Measurements from ENCODE around the gene TNFRSF12A. TPM values are rescaled to one million over a fixed set of nuclear protein-coding genes. Genes with fewer than 3 reads are reported as not detected.

Gene TNFRSF12A
- total and polyA plus RNA-seq, 10 of the 15 experiments (the other 5 are each of a cell fraction or from before 2014, with no cell fraction given), result 0.35 to 1.7 (median 1.2) TPM; not detected in 2

- TF ChIP-seq ZSCAN29 (IDR thresholded peaks at IDR 0.05), result no peak
- no peak for TF ChIP-seq MYC (IDR thresholded peaks at IDR 0.05; ENCODE audit: insufficient read depth, insufficient read length, insufficient replicate concordance, low read length, severe bottlenecking)
- no peak for TF ChIP-seq CBX5 (IDR thresholded peaks at IDR 0.05; ENCODE audit: low read depth)
- no peak for TF ChIP-seq PBX3 (IDR thresholded peaks at IDR 0.05; ENCODE audit: insufficient replicate concordance, low read depth, low read length)
- TF ChIP-seq USF1 (IDR thresholded peaks at IDR 0.05; ENCODE audit: borderline replicate concordance, extremely low read length, insufficient read depth, low read depth, low read length), result no peak
- TF ChIP-seq IRF3 (IDR thresholded peaks at IDR 0.05), result no peak
- TF ChIP-seq SRF (IDR thresholded peaks at IDR 0.05; ENCODE audit: low read depth in 2 of 2, low read length in 2 of 2), result no peak
- no peak for TF ChIP-seq PRDM15 (CRISPR knock-in tag; IDR thresholded peaks at IDR 0.05)
- no peak for TF ChIP-seq NFYA (IDR thresholded peaks at IDR 0.05; ENCODE audit: borderline replicate concordance, low read depth, low read length)
- TF ChIP-seq NKRF (conservative IDR thresholded peaks at IDR 0.05), result no peak
- no peak for TF ChIP-seq ZBTB11 (CRISPR knock-in tag; IDR thresholded peaks at IDR 0.05)
- no peak for TF ChIP-seq EZH2 (IDR thresholded peaks at IDR 0.05; ENCODE audit: borderline replicate concordance, control insufficient read depth, low read depth, low read length)
Observed at GRCh38 chr16:2981899-2982250, 38.3 kb upstream of the TNFRSF12A start (continued).
